ENCODE results near the gene RAB23.
A peak's percentile ranks its signal among the peaks of the same experiment; 100 is the strongest.

Gene RAB23

DNA sequence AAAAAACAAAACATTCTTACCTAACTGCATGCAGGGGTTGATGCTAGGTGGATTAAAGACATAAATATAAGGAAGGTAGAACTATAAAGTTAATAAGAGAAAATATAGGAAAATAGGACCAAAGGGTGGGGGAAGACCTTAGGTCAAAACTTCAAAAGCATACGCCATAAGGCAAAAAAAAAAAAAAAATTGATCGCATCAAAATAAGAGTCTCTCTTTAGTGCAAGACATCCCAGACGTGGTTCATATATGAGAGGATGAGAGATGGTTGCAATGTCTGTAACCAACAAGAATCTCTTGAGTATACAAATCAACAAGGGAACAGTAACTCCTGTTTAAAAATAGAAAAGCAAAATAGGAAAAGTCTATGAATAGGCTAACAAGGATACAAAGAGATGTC is 41.5 kb downstream of the RAB23 start:
- DNase-seq (ENCODE audit: low read depth in 2 of 2): no peak

DNA sequence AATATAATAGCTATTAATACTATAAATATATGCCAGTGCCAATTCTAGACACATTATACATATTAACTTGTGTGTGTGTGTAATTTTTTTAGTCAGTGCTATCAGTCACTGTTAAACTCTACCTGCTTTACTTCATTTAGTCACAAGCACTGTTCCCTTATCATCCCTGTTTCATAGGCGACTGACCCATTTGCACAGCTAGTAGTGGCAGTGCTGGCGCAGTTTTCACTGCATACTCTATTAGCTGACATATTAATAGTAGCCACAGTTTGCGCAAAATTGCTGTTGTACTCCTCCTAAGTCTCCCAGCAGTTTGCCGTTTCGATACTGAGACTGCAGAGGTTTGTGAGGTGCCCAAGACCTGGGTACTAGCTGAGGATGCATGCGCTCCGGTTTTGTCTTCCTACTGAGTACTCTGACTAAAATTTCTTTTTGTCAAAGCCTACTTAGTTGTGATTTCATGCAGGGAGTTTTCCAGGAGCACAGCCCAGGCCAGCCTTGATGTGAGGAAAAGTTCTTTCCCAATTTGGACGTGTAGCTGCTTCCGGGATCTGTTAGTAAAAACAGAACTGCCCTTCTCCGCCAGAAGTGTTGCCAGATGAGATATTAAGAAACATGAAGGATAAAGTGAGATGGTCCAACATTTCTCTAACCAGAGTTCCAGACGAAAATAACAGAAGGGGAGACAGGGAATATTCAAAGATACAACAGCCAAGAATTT is 44.4 kb downstream of the RAB23 start:
- DNase-seq (ENCODE audit: low read depth in 2 of 2): no peak

DNA sequence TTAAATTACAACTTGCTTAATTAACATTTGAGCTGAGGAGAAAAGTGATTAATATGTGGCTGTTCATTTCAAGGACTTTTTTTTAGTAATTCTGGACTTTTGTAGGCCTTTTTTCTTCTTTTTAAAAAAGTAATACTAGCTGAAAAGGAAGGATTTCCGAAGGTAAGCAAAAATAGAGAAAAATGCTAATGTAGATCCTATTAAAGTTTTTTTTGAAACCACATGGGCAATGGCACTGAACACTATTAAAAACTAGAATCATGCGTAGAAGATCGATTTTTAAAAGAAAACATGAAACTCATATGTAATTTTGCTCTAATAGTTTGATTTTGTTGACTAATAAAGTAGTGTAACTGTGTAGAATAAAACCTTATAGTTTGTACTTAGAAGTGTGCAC is 47.6 kb downstream of the RAB23 start:
- DNase-seq (ENCODE audit: low read depth in 2 of 2): no peak

DNA sequence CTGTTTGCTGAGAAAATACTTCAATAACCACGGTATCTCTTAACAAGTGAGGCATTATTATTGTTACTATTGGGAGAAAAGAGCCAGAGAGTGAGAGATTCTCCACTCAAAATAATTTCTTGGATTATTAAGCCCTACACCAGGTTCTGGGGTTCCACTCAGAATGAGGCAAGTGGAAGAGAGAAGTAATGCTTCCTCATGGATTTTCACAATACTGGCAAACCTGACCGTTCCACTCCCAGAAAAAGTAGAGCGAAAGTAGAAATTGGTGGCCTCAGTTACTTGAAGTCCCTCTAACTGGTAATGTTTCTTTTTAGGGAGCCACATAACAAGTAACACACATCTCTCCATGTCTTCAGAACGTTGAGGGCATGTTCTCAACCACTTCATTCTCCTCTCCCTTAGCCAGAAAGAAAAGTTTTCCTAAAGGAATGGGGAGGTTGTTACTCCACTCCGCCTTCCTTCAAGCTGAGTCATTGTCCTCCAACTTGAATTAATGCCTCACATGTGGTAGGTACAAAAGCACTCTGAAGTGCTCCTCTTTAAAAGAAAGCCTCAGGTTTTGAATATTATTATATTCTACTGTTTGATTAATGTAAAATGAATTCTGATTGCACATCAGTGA is 48.1 kb downstream of the RAB23 start:
- no peak for DNase-seq (ENCODE audit: low read depth in 2 of 2)

DNA sequence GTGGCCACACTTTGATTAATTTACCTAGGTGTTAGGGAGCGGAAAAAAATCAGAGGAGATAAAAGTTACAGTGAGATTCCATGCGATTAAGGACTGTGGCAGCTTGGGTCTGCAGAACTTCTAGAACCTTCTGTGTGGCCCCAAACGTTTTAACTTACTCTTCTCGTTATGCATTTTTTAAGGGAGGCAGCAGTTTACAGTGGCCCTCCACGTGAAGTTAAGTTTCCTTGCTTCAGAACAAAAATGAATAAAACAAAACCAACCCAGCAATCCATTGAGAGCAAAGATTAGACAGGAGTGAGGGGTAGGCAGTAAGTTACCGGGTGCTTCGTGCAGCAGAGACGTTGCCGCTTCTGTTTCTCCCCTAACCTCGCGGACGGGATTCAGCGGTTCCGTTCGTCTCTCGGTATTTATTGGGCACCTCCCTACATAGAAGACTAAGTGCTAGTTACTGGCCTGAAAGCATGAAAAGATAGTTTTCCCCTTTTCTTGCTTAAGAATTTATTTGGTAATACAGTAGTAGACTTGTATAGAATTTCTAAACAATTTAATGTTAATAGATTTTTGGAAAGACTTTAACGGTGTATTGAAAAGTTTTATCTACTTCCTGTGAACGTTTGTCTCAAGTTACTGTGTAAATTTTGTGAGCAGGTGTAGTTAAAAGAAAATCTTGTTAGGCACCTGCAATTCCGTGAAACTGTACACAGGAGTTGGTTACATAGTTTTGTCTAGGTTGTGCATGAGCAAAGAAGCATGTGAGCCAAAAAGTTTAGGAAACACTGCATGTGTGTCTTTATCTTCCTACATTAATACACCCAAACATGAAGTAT is 48.8 kb downstream of the RAB23 start:
- DNase-seq (ENCODE audit: low read depth in 2 of 2): no peak

DNA sequence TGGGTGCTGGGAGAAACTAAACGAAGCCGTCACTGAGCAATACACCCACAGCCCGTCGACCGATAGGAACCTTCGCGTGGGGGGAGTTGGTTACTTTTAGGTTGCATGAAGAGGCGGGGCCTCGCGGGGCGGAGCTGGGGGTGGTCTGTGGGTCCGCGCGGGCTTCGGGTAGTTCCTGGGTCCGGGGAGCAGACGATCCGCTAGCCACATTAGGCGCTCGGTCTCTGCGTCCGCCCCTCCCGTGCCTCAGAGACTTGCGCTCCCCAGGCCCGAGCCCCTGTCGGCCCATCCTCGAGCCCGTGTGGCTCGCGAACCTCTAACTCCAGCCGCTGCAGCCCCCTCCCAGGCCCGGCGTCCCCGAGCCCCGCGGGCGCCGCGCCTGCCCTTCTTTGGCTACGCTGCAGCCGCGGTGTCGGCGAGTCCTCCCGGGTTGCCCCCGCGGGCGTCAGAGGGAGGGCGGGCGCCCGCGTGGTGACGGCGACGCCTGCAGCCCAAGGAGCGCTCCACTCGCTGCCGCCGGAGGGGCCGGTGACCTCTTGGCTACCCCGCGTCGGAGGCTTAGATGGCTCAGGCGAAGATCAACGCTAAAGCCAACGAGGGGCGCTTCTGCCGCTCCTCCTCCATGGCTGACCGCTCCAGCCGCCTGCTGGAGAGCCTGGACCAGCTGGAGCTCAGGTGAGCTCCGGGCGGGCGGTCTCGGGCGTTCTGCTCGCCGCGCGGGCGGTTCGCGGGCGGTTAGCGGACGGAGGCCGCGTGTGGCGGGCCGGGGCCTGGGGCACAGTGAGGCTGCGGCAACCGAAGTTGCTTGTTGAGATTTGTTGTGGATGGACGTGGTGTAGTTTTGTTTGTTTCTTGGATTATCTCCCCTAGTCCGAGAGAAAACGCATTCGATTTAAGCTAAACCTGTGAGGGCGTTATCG is 49.7 kb downstream of the RAB23 start, which contains the start of gene BAG2:
TSS of gene BAG2 (plus strand) at position 191 of the 920 bp plus-strand sequence. CDS start at position 563, 372 bp downstream.
- peak; percentile 87 for DNase-seq (ENCODE audit: low read depth in 2 of 2)

DNA sequence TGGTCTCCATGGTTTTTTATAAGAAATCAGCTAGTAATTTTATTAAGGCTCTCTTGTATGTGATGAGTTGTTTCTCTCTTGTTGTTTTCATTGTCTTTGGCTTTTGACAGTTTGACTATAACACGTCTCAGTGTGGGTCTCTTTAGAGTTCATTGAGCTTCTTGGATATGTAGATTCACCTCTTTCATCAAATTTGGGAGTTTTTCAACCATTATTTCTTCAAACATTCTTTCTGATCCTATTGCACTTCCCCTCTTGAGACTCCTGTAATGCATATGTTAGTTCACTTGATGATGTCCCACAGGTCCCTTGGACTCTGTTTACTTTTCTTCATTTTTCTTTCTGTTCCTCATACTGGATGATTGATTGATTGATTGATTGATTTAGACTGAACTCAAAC is 57.0 kb downstream of the RAB23 start:
- DNase-seq (ENCODE audit: low read depth in 2 of 2): no peak

DNA sequence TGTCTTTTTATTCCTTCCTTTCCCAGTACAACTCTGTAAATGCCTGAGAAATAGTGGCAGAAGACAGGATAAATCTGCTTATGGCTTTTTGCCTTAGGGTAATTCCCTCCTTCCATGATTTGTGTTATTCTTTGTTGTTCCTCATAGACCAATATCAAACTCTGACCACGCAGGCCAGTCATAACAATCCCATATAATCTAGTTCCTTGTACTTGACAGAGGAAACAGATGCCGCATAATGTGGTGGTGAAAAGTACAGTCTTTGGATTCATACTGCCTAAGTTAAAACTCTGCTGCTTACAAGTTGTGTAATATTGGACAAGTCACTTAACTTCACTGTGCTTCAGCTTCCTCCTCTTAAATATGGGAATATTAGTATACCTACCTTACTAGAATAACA is 58.2 kb downstream of the RAB23 start:
- DNase-seq (ENCODE audit: low read depth in 2 of 2): no peak

DNA sequence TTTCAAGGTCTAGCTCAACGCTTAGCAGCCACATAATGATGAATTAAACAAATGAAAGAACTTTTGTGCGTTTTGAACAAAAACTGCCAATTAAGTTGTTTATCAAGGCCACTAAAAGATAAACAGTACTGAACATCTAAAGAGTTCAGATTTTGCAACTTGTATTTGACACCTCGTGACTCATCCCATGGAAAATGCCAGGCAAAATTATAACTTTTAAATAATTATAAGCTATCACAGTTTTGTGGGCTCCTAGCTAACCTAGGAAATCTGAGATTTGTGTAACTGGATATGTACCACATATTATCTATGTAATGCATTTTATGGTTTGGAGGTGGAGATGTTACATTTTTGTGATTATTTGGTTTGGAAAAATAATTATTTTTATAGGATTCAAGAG is 59.6 kb downstream of the RAB23 start:
- DNase-seq (ENCODE audit: low read depth in 2 of 2): no peak

DNA sequence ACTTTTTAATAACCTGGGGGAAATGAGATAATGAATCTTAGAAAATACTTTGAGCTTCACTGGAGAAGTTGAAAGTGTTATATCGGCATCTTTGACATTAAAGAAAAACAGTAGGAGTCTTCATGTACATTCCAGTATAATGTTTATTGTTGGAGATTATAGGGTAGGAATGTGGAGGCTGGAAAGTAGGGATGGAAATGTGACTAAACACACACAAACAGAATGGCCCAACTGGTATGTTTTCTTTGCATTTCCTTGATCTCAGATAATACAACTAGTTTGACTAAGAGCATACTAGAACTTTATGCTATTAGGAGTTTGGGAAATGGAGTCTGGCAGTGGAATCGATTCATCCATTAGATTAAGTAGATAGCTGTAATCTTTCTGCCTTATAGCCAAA is 60.1 kb downstream of the RAB23 start:
- DNase-seq (ENCODE audit: low read depth in 2 of 2): no peak

DNA sequence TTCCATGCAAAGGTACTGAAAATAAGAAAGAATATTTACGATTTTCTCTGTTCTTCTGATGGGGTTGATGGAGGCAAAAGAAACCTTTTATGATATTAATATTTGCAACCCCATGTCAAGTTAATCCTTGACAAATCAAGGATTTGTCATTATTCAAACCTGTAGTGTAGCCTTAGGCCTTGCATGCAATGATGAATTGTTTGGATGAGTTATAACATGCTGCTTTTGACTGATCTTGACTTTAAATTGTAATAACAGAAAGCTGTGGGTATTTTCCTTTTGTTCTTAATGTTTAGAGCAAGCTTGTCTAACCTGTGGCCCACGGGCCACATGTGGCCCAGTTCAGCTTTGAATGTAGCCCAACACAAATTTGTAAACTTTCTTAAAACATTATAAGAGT is 63.0 kb downstream of the RAB23 start:
- no peak for DNase-seq (ENCODE audit: low read depth in 2 of 2)

DNA sequence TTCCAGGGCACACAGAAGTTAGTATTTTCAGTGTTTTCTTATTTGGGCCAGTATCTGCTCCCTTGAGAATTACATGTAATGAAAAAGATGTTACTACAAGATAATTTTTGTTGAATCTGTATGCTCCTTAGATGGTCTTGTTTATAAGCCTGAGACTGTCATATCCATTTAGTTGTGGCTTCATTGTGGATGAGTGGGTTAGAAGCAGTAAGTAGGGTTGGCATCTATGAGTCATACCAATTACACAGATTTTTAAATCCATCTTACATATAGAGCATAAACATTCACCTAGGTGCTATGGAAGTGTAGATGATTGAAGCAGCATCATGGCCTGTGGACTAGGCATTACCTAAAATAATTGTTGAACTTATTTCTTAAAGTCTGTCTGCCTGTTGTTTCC is 63.4 kb downstream of the RAB23 start:
- no peak for DNase-seq (ENCODE audit: low read depth in 2 of 2)

DNA sequence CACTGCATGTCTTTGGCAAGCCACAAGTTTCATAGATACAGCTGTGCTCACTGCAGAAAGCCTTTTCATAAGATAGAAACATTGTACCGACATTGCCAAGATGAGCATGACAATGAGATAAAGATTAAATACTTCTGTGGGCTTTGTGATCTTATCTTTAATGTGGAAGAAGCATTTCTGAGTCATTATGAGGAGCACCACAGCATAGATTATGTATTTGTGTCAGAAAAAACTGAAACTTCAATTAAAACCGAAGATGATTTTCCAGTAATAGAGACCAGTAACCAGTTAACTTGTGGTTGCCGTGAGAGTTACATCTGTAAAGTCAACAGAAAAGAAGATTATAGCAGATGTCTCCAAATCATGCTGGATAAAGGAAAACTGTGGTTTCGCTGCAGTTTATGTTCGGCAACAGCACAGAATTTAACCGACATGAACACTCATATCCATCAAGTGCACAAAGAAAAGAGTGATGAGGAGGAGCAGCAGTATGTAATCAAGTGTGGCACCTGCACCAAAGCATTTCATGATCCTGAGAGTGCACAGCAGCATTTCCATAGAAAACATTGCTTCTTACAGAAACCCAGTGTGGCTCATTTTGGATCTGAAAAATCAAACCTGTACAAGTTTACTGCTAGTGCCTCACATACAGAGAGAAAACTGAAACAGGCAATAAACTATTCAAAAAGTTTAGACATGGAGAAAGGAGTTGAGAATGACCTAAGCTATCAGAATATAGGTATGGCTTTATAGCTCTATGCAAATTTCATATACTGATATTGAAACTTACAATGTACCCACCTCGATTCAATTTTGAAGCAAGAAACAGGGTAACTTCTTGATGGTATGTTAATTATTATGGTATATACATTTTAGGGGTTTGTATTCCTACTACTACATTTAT is 73.9 kb downstream of the RAB23 start:
- DNase-seq (ENCODE audit: low read depth in 2 of 2): no peak

DNA sequence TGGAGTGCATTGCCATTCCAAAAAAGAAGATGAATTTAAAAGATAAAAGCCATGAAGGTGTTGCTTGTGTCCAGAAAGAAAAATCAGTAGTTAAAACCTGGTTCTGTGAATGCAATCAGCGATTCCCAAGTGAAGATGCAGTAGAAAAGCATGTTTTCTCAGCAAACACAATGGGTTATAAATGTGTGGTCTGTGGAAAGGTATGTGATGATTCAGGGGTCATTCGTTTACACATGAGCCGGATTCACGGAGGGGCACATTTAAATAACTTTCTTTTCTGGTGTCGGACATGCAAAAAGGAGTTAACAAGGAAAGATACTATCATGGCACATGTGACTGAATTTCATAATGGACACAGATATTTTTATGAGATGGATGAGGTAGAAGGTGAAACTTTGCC is 74.7 kb downstream of the RAB23 start:
- no peak for DNase-seq (ENCODE audit: low read depth in 2 of 2)

DNA sequence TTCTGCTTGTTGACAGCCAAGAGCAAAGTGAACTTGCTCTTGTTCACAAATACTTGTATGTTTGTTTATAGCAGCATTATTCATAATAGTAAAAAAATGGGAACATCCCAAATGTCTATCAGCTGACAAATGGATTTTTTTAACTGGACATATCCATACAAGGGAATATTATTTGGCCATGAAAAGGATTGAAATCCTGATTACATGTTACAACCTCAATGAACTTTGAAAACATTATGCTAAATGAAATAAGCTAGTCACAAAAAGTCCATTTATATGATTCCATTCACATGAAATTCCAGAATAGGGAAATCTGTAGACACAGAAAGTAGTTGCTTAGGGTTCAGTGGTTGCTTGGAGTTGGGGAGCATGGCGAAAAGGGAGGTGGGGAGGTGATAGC is 78.4 kb downstream of the RAB23 start:
- no peak for DNase-seq (ENCODE audit: low read depth in 2 of 2)

DNA sequence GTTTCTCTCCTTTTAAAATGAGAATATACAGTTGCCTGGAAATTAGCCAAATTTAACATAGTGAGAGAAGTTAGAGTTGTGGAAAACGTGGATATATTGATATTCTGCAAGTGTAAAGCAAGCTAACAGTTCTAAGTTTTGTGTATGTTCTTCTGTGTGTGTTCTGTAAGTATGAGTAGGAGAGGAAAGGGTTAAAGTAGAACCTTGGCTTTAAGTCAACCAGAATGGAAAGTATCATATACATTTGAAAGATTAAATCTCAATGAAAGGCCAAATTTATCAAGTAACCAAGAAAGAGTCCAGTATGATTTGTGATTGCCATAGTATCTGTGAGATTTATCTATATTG is 80.0 kb downstream of the RAB23 start:
- DNase-seq (ENCODE audit: low read depth in 2 of 2): no peak

DNA sequence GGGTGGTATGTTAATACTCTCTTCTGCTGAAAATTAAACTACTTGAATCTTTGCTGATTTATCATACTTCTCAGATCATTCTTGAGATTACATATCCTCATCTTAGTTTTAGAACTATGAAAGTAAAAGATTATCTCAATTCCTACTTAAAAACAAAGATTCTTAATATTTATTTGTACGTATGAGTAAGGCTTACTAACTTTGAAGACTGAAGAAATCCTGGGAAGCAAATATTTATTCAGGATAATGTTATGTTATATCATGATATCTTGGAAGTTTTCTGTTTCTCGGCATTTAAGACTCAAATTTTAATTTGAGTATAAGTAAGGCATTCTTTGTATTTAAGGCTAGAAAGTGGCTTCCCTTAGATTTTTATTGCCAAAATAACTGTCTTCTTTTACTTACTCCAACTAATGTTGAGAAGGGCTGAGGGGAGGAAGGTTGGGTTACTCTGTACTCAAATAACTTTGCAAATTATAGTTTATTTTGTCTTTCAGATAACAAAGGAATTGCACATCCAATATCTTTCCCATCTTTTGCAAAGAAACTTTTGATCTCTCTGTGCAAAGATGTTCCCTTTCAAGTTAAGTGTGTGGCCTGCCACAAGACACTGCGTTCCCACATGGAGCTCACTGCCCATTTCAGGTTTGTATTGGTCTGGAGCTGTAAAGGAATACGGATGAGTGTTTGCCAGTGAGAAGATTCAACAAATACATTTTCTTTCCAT is 80.5 kb downstream of the RAB23 start:
- DNase-seq (ENCODE audit: low read depth in 2 of 2): no peak

DNA sequence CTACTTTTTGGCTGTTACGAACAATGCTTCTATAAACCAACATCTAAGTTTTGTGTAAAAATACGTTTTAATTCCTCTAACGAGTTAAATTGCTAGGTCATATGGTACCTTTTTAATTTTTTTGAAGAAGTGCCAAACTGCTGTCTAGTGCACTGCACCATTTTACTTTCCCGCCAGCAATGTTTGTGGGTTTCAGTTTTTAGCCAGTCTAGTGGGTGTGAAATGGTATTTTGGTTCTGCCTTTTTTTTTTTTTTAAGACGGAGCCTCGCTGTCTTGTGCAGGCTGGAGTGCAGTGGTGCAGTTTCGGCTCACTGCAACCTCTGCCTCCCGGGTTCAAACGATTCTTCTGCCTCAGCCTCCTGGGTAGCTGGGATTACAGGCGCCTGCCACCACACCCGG is 84.1 kb downstream of the RAB23 start:
- no peak for DNase-seq (ENCODE audit: low read depth in 2 of 2)

DNA sequence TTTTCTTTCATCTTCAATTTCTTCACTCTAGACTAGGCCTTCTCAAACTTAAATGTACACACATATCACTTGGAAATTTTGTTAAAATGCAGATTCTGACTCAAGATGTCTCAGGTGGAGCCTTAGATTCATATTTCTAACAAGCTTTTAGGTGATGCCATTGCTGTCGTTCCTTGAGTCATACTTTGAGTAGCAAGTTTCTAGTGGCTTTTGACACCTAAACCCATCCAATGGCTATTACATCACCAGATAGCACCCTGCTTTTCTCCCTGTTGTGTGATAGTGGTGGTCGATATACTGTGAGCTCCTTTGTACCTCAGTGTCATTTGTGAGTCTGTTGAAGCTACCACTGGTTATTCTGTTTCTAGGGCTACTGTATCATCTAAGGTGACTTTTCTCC is 84.8 kb downstream of the RAB23 start:
- DNase-seq (ENCODE audit: low read depth in 2 of 2): no peak

Data from stimulated activated CD8-positive, alpha-beta memory T cell treated with anti-CD3 and anti-CD28 coated beads, Interleukin-7, amount 100 ng/mL, for 4 hours (primary cell).